ENCODE measurements around the gene TNS2. TPM values are rescaled to one million over a fixed set of nuclear protein-coding genes. Genes with fewer than 3 reads are reported as not detected.

The TNS2 gene
- total and polyA plus RNA-seq, 2 of the 13 experiments (the other 11 are each of a cell fraction or from before 2014, with no cell fraction given): 8.9 to 20.4 TPM

DNA sequence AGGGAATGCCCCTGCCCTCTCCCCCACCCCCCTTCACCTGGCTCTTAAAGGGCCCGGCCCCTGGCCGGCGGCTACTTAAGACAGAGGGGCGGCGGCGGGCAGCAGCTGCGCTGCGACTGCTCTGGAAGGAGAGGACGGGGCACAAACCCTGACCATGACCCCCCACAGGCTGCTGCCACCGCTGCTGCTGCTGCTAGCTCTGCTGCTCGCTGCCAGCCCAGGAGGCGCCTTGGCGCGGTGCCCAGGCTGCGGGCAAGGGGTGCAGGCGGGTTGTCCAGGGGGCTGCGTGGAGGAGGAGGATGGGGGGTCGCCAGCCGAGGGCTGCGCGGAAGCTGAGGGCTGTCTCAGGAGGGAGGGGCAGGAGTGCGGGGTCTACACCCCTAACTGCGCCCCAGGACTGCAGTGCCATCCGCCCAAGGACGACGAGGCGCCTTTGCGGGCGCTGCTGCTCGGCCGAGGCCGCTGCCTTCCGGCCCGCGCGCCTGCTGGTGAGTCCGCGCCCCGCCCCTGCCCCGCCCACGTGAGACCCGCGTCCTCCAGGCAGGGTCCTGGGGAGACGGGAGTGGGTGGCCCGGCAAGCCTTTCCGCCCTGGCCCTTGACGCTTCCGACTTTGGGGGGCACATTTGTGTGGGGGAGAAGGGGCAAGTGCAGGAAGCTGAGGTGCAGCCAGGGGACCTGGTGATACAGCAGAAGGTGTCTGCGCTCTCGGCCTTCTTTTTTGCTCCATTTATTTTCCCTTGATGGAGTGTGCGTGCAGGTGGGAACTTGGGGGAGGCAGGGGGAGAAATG, 47.9 kb downstream of the TNS2 start, which contains the start of gene IGFBP6 (continued):
- TF ChIP-seq ZNF577 (CRISPR knock-in tag; IDR thresholded peaks at IDR 0.05; ENCODE audit: borderline replicate concordance, low read depth) (no peak), ZNF430 (CRISPR knock-in tag; IDR thresholded peaks at IDR 0.05) (no peak), KDM4B (CRISPR knock-in tag; IDR thresholded peaks at IDR 0.05) (no peak), NCOA2 (CRISPR knock-in tag; IDR thresholded peaks at IDR 0.05) (no peak), HNRNPL (IDR thresholded peaks at IDR 0.05; ENCODE audit: low read depth, low read length) (0 out of 2 replicates have a peak, but pooled peaks have one; percentile 80), CENPT (CRISPR knock-in tag; IDR thresholded peaks at IDR 0.05; ENCODE audit: low read depth) (no peak), ZNF761 (CRISPR knock-in tag; conservative IDR thresholded peaks at IDR 0.05) (no peak), ZNF317 (CRISPR knock-in tag; IDR thresholded peaks at IDR 0.05) (no peak), RBM39 (IDR thresholded peaks at IDR 0.05; ENCODE audit: low read depth, low read length, poor library complexity, severe bottlenecking) (no peak), HNRNPLL (IDR thresholded peaks at IDR 0.05; ENCODE audit: low read depth, low read length, poor library complexity, severe bottlenecking) (peak; percentile 39), MEIS1 (CRISPR knock-in tag; IDR thresholded peaks at IDR 0.05; ENCODE audit: borderline replicate concordance) (peak; percentile 26; the same call in 1 of the 2 replicates), HMG20B (CRISPR knock-in tag; conservative IDR thresholded peaks at IDR 0.05) (no peak), ZNF816 (CRISPR knock-in tag; IDR thresholded peaks at IDR 0.05; ENCODE audit: borderline replicate concordance) (no peak), MBNL3 (CRISPR knock-in tag; conservative IDR thresholded peaks at IDR 0.05) (no peak)
- TF ChIP-seq, protein P1, sequence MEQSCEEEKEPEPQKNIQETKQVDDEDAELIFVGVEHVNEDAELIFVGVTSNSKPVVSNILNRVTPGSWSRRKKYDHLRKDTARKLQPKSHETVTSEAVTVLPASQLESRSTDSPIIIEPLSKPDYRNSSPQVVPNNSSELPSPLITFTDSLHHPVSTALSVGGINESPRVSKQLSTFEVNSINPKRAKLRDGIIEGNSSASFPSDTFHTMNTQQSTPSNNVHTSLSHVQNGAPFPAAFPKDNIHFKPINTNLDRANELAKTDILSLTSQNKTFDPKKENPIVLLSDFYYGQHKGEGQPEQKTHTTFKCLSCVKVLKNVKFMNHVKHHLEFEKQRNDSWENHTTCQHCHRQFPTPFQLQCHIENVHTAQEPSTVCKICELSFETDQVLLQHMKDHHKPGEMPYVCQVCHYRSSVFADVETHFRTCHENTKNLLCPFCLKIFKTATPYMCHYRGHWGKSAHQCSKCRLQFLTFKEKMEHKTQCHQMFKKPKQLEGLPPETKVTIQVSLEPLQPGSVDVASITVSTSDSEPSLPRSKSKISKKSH (CRISPR knock-in tag; IDR thresholded peaks at IDR 0.05; ENCODE audit: borderline replicate concordance): no peak
- TF ChIP-seq, protein P2, sequence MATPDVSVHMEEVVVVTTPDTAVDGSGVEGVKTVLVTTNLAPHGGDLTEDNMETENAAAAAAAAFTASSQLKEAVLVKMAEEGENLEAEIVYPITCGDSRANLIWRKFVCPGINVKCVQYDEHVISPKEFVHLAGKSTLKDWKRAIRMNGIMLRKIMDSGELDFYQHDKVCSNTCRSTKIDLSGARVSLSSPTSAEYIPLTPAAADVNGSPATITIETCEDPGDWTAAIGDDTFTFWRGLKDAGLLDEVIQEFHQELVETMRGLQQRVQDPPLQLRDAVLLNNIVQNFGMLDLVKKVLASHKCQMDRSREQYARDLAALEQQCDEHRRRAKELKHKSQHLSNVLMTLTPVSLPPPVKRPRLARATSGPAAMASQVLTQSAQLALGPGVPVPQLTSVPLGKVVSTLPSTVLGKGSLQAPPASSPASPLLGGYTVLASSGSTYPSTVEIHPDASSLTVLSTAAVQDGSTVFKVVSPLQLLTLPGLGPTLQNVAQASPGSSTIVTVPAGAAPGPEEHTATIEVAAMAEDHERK (CRISPR knock-in tag; IDR thresholded peaks at IDR 0.05; ENCODE audit: low read depth): no peak
- TF ChIP-seq, protein P3, sequence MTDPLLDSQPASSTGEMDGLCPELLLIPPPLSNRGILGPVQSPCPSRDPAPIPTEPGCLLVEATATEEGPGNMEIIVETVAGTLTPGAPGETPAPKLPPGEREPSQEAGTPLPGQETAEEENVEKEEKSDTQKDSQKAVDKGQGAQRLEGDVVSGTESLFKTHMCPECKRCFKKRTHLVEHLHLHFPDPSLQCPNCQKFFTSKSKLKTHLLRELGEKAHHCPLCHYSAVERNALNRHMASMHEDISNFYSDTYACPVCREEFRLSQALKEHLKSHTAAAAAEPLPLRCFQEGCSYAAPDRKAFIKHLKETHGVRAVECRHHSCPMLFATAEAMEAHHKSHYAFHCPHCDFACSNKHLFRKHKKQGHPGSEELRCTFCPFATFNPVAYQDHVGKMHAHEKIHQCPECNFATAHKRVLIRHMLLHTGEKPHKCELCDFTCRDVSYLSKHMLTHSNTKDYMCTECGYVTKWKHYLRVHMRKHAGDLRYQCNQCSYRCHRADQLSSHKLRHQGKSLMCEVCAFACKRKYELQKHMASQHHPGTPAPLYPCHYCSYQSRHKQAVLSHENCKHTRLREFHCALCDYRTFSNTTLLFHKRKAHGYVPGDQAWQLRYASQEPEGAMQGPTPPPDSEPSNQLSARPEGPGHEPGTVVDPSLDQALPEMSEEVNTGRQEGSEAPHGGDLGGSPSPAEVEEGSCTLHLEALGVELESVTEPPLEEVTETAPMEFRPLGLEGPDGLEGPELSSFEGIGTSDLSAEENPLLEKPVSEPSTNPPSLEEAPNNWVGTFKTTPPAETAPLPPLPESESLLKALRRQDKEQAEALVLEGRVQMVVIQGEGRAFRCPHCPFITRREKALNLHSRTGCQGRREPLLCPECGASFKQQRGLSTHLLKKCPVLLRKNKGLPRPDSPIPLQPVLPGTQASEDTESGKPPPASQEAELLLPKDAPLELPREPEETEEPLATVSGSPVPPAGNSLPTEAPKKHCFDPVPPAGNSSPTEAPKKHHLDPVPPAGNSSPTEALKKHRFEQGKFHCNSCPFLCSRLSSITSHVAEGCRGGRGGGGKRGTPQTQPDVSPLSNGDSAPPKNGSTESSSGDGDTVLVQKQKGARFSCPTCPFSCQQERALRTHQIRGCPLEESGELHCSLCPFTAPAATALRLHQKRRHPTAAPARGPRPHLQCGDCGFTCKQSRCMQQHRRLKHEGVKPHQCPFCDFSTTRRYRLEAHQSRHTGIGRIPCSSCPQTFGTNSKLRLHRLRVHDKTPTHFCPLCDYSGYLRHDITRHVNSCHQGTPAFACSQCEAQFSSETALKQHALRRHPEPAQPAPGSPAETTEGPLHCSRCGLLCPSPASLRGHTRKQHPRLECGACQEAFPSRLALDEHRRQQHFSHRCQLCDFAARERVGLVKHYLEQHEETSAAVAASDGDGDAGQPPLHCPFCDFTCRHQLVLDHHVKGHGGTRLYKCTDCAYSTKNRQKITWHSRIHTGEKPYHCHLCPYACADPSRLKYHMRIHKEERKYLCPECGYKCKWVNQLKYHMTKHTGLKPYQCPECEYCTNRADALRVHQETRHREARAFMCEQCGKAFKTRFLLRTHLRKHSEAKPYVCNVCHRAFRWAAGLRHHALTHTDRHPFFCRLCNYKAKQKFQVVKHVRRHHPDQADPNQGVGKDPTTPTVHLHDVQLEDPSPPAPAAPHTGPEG (CRISPR knock-in tag; IDR thresholded peaks at IDR 0.05): no peak

Measured in HepG2 (cell line).